ENCODE measurements around the gene ATRIP. TPM values are rescaled to one million over a fixed set of nuclear protein-coding genes. Genes with fewer than 3 reads are reported as not detected.
"Not testable (repeated sequence)": the region's sequence is repeated elsewhere in the genome, so short reads cannot be mapped to it uniquely, and the experiment has no call there.

Gene ATRIP
- total RNA-seq, 4 donors from 2014 or later: 7.5 to 10.5 (median 9.3) TPM

GRCh38 chr3:48400824-48401433, 45.6 kb upstream of the ATRIP start:
- no peak for DNase-seq (ENCODE audit: low spot score in 2 of 2)
- peaks cover 0 to 33% (median 0%) of the 10 kb centered on the region in 3 donors for H3K36me3 ChIP-seq
- peak; percentile 71 to 91 (median 77) for TF ChIP-seq CTCF (IDR thresholded peaks at IDR 0.05)
- TF ChIP-seq EP300 (IDR thresholded peaks at IDR 0.05): no peak
- H3K27ac ChIP-seq: peak overlapping the region; percentile 71 to 90 (median 84)
- no peak overlapping the region for H3K4me3 ChIP-seq
- 63 to 64% methylated on average over 6 of the region's 6 CpGs for WGBS, 2 donors
- H3K9me3 ChIP-seq: no peaks in the 10 kb centered on the region
- no peaks in the 10 kb centered on the region for H3K27me3 ChIP-seq
- peaks cover 0 to 21% (median 10%) of the 10 kb centered on the region in 4 donors for H3K4me1 ChIP-seq

- H3K4me1 ChIP-seq: peaks cover 0 to 21% (median 10%) of the 10 kb centered on the region in 4 donors
- H3K27me3 ChIP-seq; DNase-seq (ENCODE audit: low spot score in 2 of 2); H3K9me3 ChIP-seq; H3K4me3 ChIP-seq: not testable (repeated sequence)
- peaks cover 0 to 38% (median 0%) of the 10 kb centered on the region in 3 donors for H3K36me3 ChIP-seq
- H3K27ac ChIP-seq: peak overlapping the region; percentile 71 to 90 (median 84)
- WGBS, 2 donors: 92% methylated on average over 12 of the region's 12 CpGs
Observed at GRCh38 chr3:48401434-48401901, 45.1 kb upstream of the ATRIP start.

GRCh38 chr3:48402281-48402732, 44.2 kb upstream of the ATRIP start:
- WGBS, 2 donors: 31 to 46% methylated on average over 8 of the region's 8 CpGs
- no peak for TF ChIP-seq POLR2A (IDR thresholded peaks at IDR 0.05)
- TF ChIP-seq EP300 (IDR thresholded peaks at IDR 0.05): peak; percentile 89 to 93
- Histone ChIP-seq H3K36me3 (peaks cover 0 to 46% (median 0%) of the 10 kb centered on the region in 3 donors), H3K4me3 (no peak overlapping the region), H3K27ac (peak overlapping the region; percentile 66 to 90 (median 84)), H3K9me3 (no peaks in the 10 kb centered on the region), H3K4me1 (peaks cover 0 to 21% (median 10%) of the 10 kb centered on the region in 4 donors), H3K27me3 (no peaks in the 10 kb centered on the region)
- peak; percentile 91 to 95 for DNase-seq (ENCODE audit: low spot score in 2 of 2)

- peak in 1 of 2 donors; percentile 8 for DNase-seq (ENCODE audit: low spot score in 2 of 2)
- TF ChIP-seq POLR2A (IDR thresholded peaks at IDR 0.05): no peak
- no peak for TF ChIP-seq EP300 (IDR thresholded peaks at IDR 0.05)
- TF ChIP-seq CTCF (IDR thresholded peaks at IDR 0.05): no peak
- Histone ChIP-seq H3K4me1 (peaks cover 0 to 21% (median 10%) of the 10 kb centered on the region in 4 donors), H3K27me3 (no peaks in the 10 kb centered on the region), H3K27ac (peak overlapping the region; percentile 66 to 90 (median 84)), H3K36me3 (peaks cover 0 to 52% (median 0%) of the 10 kb centered on the region in 3 donors), H3K4me3 (no peak overlapping the region), H3K9me3 (no peaks in the 10 kb centered on the region)
- 49 to 63% methylated on average over 3 of the region's 3 CpGs for WGBS, 2 donors
Observed at GRCh38 chr3:48402907-48403306, 43.6 kb upstream of the ATRIP start.

- Histone ChIP-seq H3K9me3 (no peaks in the 10 kb centered on the region), H3K36me3 (peaks cover 0 to 61% (median 0%) of the 10 kb centered on the region in 3 donors), H3K4me1 (peaks cover 0 to 21% (median 10%) of the 10 kb centered on the region in 4 donors), H3K27ac (peak overlapping the region in 3 of 4 donors; percentile 8 to 90 (median 88)), H3K27me3 (no peaks in the 10 kb centered on the region), H3K4me3 (no peak overlapping the region)
- 83 to 86% methylated on average over 15 of the region's 15 CpGs for WGBS, 2 donors
- TF ChIP-seq CTCF (IDR thresholded peaks at IDR 0.05) (no peak), EP300 (IDR thresholded peaks at IDR 0.05) (no peak), POLR2A (IDR thresholded peaks at IDR 0.05) (no peak)
- DNase-seq (ENCODE audit: low spot score in 2 of 2): peak in 1 of 2 donors; percentile 11
Observed at GRCh38 chr3:48403533-48404439, 42.8 kb upstream of the ATRIP start.

Measured in tibial nerve (tissue), 4 donors.